Pancreas (tissue), 10 donors: ENCODE results near the gene TGM2. TPM values are rescaled to one million over a fixed set of nuclear protein-coding genes. Genes with fewer than 3 reads are reported as not detected.

Source experiments
- ATAC-seq, 4 donors: fragments of 200-7000 bp; cut with Tn5 transposase; one replicate each; pipeline versions ENCODE4 v1.8.0 to v1.9.1; 2020; ENCODE audit warnings: mild to moderate bottlenecking in 4 of 4, moderate library complexity in 4 of 4
- DNase-seq, 6 donors: peaks; one replicate each; pipeline ENCODE4 v3.0.0-alpha.2; 2020
- FAIRE-seq: peaks from 2 replicates; lab custom pipeline; 2012; peaks lifted over from hg19 to GRCh38; lab: Jason Lieb, UNC
- H3K27ac ChIP-seq, 4 donors: fragments of 200-600 bp; sonication (generic); 1 replicate in 3 of 4; 2 replicates in 1 of 4; pipeline versions ENCODE4 v1.5.0 to v1.8.0; 2020
- H3K27me3 ChIP-seq, 4 donors: fragments of 200-600 bp; one replicate each; pipeline ENCODE4 v1.8.0; 2021
- H3K36me3 ChIP-seq, 3 donors: fragments of 200-600 bp; sonication (generic) in 1 of 3; one replicate each; pipeline versions ENCODE4 v1.5.0 to v1.8.0; 2020 to 2021
- H3K4me1 ChIP-seq, 3 donors: fragments of 200-600 bp; one replicate each; pipeline ENCODE4 v1.8.0; 2021
- H3K4me3 ChIP-seq, 4 donors: fragments of 200-600 bp; sonication (generic) in 2 of 4; one replicate each; pipeline versions ENCODE4 v1.5.0 to v1.8.0; 2020 to 2021
- H3K9me3 ChIP-seq, 4 donors: fragments of 200-600 bp; one replicate each; pipeline ENCODE4 v1.8.0; 2021
- WGBS, 2 donors: extraction: QIAGEN DNeasy Blood & Tissue Kit; methylation state at CpG; one replicate each; pipeline ENCODE4 v1.1.7; 2013; 5-methylcytosine and 5-hydroxymethylcytosine counted together
- intact Hi-C, 3 donors: fragments of 100-400 bp; cut with DNase I; formaldehyde crosslinking; loops; one replicate each; pipeline versions ENCODE4 v1.11.1 to v1.14.2; 2022
- polyA plus RNA-seq, 2 donors: library from polyadenylated mRNA; stranded (reverse); fragments of 200-250 nt; gene quantifications; one replicate each; pipeline ENCODE4 v1.2.3, GENCODE V29; 2013
- total RNA-seq, 6 donors: library from RNA; stranded (reverse); fragmentation: NEBNext Ultra II Directional in 4 of 6; extraction: Animal tissue kit (Norgen Biotek cat#: 25700) in 4 of 6; gene quantifications; one replicate each; pipeline versions ENCODE4 v1.2.1 to v1.2.4, GENCODE V29; 2021 to 2023
- TF ChIP-seq, protein P1 (sequence below), 4 donors: fragments of 200-600 bp; sonication (generic) in 3 of 4; IDR thresholded peaks; one replicate each; pipeline versions ENCODE4 v1.5.0 to v1.8.0; 2021; ENCODE audit warnings: antibody characterized with exemption in 4 of 4
- donor health status: healthy with polysubstance abuse.
- donor health status: DM: no; HTN: no; CAD: no; lungs with moderate emphysema.
- donor health status: DM: no; HTN: no; CAD: no.
- donor health status: control.
- donor health status: control.
- donor health status: Bipolar disorder and iron deficiency.
- donor health status: DM: yes; HTN: yes; CAD: no.
- donor health status: DM: no; HTN: no; CAD: no.
- donor health status: DM: no; HTN: no; CAD: no.
- donor health status: DM: yes; HTN: yes; CAD: no.

TGM2 gene
- total and polyA plus RNA-seq, 8 donors, result 3.7 to 92.6 (median 10.8) TPM

DNA sequence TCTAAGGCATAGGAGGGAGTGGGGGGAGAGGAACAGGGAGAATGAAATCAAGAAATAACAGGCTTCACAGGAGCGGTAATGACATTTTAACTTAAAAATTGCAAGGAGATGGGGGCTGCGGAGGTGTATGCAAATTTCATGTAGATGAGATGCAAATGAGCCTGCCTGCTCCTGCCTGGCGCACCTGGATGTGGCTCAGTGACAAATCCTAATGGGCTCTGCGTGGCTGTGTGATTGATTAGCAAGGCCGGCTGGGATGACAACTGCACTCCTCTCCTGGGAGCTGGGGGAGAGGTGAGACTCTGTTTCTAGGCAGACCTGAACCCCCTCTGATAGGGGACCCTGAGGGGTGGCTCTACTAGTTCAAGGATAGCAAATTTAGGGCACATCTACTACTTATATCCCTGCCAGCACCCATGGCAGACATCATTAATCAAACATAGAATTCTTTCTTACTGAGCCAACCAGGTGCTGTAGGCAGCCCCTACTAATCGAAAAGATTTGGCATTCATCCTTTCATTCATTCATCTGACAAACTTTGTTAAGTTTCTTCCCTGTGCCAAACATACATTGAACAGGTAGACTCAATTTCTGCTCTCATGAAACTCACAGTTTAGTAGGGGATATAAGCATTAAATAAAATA lies 38.4 kb upstream of the TGM2 start:
- TF ChIP-seq, protein P1, sequence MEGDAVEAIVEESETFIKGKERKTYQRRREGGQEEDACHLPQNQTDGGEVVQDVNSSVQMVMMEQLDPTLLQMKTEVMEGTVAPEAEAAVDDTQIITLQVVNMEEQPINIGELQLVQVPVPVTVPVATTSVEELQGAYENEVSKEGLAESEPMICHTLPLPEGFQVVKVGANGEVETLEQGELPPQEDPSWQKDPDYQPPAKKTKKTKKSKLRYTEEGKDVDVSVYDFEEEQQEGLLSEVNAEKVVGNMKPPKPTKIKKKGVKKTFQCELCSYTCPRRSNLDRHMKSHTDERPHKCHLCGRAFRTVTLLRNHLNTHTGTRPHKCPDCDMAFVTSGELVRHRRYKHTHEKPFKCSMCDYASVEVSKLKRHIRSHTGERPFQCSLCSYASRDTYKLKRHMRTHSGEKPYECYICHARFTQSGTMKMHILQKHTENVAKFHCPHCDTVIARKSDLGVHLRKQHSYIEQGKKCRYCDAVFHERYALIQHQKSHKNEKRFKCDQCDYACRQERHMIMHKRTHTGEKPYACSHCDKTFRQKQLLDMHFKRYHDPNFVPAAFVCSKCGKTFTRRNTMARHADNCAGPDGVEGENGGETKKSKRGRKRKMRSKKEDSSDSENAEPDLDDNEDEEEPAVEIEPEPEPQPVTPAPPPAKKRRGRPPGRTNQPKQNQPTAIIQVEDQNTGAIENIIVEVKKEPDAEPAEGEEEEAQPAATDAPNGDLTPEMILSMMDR (IDR thresholded peaks at IDR 0.05), result no peak
- ATAC-seq (no peak), FAIRE-seq (no peak), DNase-seq (peak in 1 of 6 donors; percentile 9)
- Histone ChIP-seq H3K36me3 (no peaks in the 10 kb centered on the region), H3K4me3 (no peak overlapping the region), H3K9me3 (no peaks in the 10 kb centered on the region), H3K4me1 (no peaks in the 10 kb centered on the region), H3K27ac (no peak overlapping the region), H3K27me3 (no peaks in the 10 kb centered on the region)
- 48 to 49% methylated on average over 6 of the region's 6 CpGs for WGBS, 2 donors
- intact Hi-C loops, result no loop called here

DNA sequence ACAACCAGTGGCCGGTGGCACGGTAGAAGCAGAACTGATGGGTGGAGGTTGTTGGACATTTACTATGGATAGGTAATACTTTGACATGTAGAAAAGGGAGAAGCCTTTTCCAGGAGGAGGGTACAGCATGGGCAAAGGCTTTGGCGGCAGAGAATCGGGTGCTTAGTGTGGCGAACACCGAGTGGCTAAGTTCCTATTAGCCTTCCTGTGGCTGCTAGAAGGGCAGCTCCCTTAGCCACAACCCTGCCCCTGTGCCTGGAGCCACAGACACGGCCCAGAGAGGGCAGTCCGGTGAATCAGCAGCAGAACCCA lies 37.9 kb upstream of the TGM2 start:
- Histone ChIP-seq H3K36me3 (no peaks in the 10 kb centered on the region), H3K9me3 (no peaks in the 10 kb centered on the region), H3K4me1 (no peaks in the 10 kb centered on the region), H3K27ac (no peak overlapping the region), H3K27me3 (no peaks in the 10 kb centered on the region), H3K4me3 (no peak overlapping the region)
- intact Hi-C loops, result no loop called here
- DNase-seq (peak in 1 of 6 donors; percentile 20), FAIRE-seq (no peak), ATAC-seq (no peak)
- WGBS, 2 donors, result 69 to 81% methylated on average over 8 of the region's 8 CpGs
- TF ChIP-seq, protein P1 (IDR thresholded peaks at IDR 0.05), result no peak

DNA sequence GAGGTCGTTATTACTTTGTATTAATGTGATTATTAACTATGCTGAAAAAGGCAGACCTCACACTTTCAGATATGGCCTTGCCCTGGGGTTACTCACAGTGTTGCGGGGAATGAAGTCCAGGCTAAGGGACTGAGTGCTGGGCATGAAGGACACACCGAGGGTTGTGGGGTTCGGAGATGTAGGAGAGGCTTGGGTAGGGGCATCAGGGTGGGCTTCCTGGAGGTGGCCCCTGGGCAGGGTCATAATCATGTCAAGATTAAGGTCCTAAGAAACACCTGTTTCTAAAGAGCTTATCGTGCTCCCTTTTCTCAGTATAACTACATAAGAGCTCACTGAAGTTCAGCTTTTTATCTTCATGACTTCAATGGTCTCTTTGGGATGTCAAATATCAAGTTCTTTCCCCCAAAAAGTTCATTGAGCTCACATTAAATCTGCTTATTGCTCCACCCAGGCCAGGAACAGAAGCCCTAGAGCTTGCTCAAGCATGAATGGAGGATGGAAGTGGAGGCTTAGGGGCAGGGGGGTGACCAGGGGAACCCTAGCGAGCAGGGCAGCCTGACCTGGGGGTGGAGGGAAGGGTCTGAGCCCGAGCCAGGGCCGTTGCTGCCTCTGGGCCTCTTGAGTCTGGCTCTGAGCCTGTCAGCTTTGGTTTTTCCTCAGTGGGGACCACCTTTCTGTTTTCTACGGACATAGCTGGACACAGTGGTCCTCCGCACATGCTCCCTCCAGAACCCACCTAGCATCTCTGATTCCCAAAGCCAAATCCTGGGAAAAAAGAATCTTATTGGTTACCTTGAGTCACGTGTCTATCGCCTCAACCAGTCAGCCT lies 37.3 kb upstream of the TGM2 start:
- no peaks in the 10 kb centered on the region for H3K36me3 ChIP-seq
- H3K27ac ChIP-seq, result no peak overlapping the region
- TF ChIP-seq, protein P1 (IDR thresholded peaks at IDR 0.05), result no peak
- no peaks in the 10 kb centered on the region for H3K27me3 ChIP-seq
- no peaks in the 10 kb centered on the region for H3K4me1 ChIP-seq
- 62 to 70% methylated on average over 10 to 12 of the region's 12 CpGs for WGBS, 2 donors
- no peaks in the 10 kb centered on the region for H3K9me3 ChIP-seq
- peak in 1 of 6 donors; percentile 21 for DNase-seq
- intact Hi-C loops, result no loop called here
- FAIRE-seq, result no peak
- ATAC-seq, result no peak
- no peak overlapping the region for H3K4me3 ChIP-seq

DNA sequence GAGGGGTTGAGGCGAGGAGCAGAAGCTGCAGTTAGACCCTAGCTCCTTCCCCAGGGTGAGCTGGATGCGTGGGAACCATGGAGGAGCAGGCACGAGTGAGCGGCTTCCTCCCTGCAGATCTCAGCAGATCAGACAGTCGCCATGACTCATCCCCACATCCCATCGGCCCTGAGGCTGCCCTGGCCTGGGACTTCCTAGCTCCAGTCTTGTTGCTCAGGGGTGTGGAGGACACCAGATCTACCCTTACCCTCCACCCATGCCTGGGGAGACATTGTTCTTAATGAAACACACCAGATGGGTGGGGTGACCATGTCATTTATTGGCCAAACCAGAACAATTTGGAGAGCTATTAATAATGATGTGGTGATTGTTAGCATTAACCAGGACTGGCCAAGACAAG lies 36.3 kb upstream of the TGM2 start:
- H3K36me3 ChIP-seq, result no peaks in the 10 kb centered on the region
- ATAC-seq (peak in 2 of 4 donors; percentile 64 to 65), DNase-seq (peak in 1 of 6 donors; percentile 45), FAIRE-seq (no peak)
- H3K9me3 ChIP-seq, result no peaks in the 10 kb centered on the region
- no peak overlapping the region for H3K4me3 ChIP-seq
- no peaks in the 10 kb centered on the region for H3K4me1 ChIP-seq
- no peaks in the 10 kb centered on the region for H3K27me3 ChIP-seq
- no peak overlapping the region for H3K27ac ChIP-seq
- TF ChIP-seq, protein P1 (IDR thresholded peaks at IDR 0.05), result no peak
- intact Hi-C loops, result no loop called here
- 69 to 71% methylated on average over 6 of the region's 6 CpGs for WGBS, 2 donors

DNA sequence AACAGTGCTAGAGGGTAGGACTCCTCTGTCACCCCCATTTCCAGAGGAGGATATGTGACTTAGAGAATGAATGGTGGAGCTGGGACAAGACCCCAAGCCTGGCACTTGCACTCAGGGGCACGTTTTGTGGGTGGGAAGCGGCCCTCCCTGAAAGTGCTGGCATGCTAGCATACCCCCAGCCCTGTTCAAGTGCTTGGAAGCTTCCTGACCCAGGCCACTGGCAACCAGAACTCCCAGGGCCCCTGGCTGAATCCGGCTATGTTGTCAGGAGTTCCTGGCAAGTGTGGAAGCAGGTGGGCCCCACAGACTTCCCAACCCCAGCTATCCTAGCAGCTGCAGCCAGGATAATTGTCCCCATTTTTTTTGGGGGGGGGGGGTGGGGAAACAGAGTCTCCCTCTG lies 35.6 kb upstream of the TGM2 start:
- TF ChIP-seq, protein P1 (IDR thresholded peaks at IDR 0.05), result no peak
- FAIRE-seq (no peak), ATAC-seq (no peak), DNase-seq (peak in 1 of 6 donors; percentile 21)
- Histone ChIP-seq H3K27ac (no peak overlapping the region), H3K9me3 (no peaks in the 10 kb centered on the region), H3K36me3 (no peaks in the 10 kb centered on the region), H3K4me3 (no peak overlapping the region), H3K27me3 (no peaks in the 10 kb centered on the region), H3K4me1 (no peaks in the 10 kb centered on the region)
- 45 to 52% methylated on average over 3 of the region's 3 CpGs for WGBS, 2 donors
- intact Hi-C loops, result no loop called here
